ENCODE measurements around the gene SGPP2. TPM values are rescaled to one million over a fixed set of nuclear protein-coding genes. Genes with fewer than 3 reads are reported as not detected.

Gene SGPP2
- total and polyA plus RNA-seq, 2 donors (not counting 3 experiments of a cell fraction or from before 2014, with no cell fraction given): not detected

GRCh38 chr2:222465746-222466145, 41.4 kb downstream of the SGPP2 start:
- FAIRE-seq: no peak
- H3K4me2 ChIP-seq (ENCODE audit: insufficient read depth, low read length): no peak overlapping the region
- no peaks in the 10 kb centered on the region for H3K36me3 ChIP-seq (ENCODE audit: control insufficient read depth in 2 of 2, extremely low read depth in 1 of 2, insufficient read depth in 2 of 2, low read length in 2 of 2)
- POLR2A ChIA-PET: no interaction called here
- H3K9me3 ChIP-seq (replicated peaks; ENCODE audit: control insufficient read depth, insufficient read depth, low read length): no peaks in the 10 kb centered on the region
- H3K9me1 ChIP-seq (replicated peaks; ENCODE audit: control insufficient read depth, extremely low read depth, insufficient read depth, low read length): no peaks in the 10 kb centered on the region
- no peaks in the 10 kb centered on the region for H4K20me1 ChIP-seq (replicated peaks; ENCODE audit: control insufficient read depth, extremely low read depth, insufficient read depth, low read length)
- BruUV-seq (replicated peaks): no TSS peak
- no peak overlapping the region for H3K27ac ChIP-seq (ENCODE audit: insufficient read depth, low read depth, low read length)
- CTCF ChIA-PET: no interaction called here
- H2AFZ ChIP-seq (ENCODE audit: low read depth, low read length): no peak overlapping the region
- H3K9ac ChIP-seq (replicated peaks; ENCODE audit: extremely low read depth, insufficient read depth, low read length): no peak overlapping the region
- intact Hi-C loops (cut with micrococcal nuclease): no loop called here
- no peaks in the 10 kb centered on the region for H3K4me1 ChIP-seq (ENCODE audit: control insufficient read depth, extremely low read depth, insufficient read depth, low read length)
- TF ChIP-seq EZH2 (IDR thresholded peaks at IDR 0.05; ENCODE audit: borderline replicate concordance, low read depth, low read length, severe bottlenecking) (no peak), FOS (IDR thresholded peaks at IDR 0.05; ENCODE audit: borderline replicate concordance, insufficient read depth, low read length) (no peak), MAX (IDR thresholded peaks at IDR 0.05; ENCODE audit: insufficient read depth, insufficient read length) (no peak), JUN (IDR thresholded peaks at IDR 0.05; ENCODE audit: borderline replicate concordance, insufficient read depth, insufficient read length, low read depth) (no peak), GATA2 (IDR thresholded peaks at IDR 0.05; ENCODE audit: insufficient read depth, insufficient read length, low read depth, low read length) (no peak), MYC (IDR thresholded peaks at IDR 0.05; ENCODE audit: low read depth, low read length) (no peak), CTCF (IDR thresholded peaks at IDR 0.05; ENCODE audit: extremely low read depth in 1 of 2, insufficient read depth in 1 of 2, low read depth in 1 of 2, low read length in 2 of 2) (no peak), POLR2A (IDR thresholded peaks at IDR 0.05; ENCODE audit: low read depth, low read length) (no peak), POLR2AphosphoS5 (IDR thresholded peaks at IDR 0.05; ENCODE audit: insufficient read depth, low read depth, low read length) (no peak)
- DNase-seq (ENCODE audit: low read depth, low spot score): no peak
- no peak overlapping the region for H3K4me3 ChIP-seq (replicated peaks in 1 of 3; ENCODE audit: insufficient read depth in 1 of 3, low read depth in 1 of 3, low read length in 3 of 3)
- H3K27me3 ChIP-seq (ENCODE audit: control insufficient read depth in 2 of 2, insufficient read depth in 2 of 2, low read length in 2 of 2): peaks cover 0 to 2% of the 10 kb centered on the region in 2 experiments
- dilution Hi-C loops (cut with MboI; ENCODE audit: extremely low pct_ligation_motif_present, low sequenced_read_pairs): no loop called here
- no peaks in the 10 kb centered on the region for H3K79me2 ChIP-seq (ENCODE audit: control insufficient read depth, insufficient read depth, low read length)
